22Rv1 (cell line): Measurements from ENCODE around the gene BLOC1S4.

Source experiments
- H3K27ac ChIP-seq: fragments of 450-650 bp; 2 replicates; pipeline ENCODE4 v1.5.1; 2017
- CTCF ChIP-seq: fragments of 450-650 bp; IDR thresholded peaks from 2 replicates; pipeline ENCODE4 v1.5.1; 2017; ENCODE audit warnings: mild to moderate bottlenecking
- ZFX ChIP-seq: fragments of 450-650 bp; IDR thresholded peaks from 2 replicates; pipeline ENCODE4 v1.6.1; 2017; ENCODE audit warnings: antibody characterized with exemption, borderline replicate concordance

BLOC1S4 gene

GRCh38 chr4:6702761-6703160, 13.2 kb upstream of the BLOC1S4 start:
- H3K27ac ChIP-seq: no peak overlapping the region
- TF ChIP-seq ZFX (no peak), CTCF (no peak)

GRCh38 chr4:6703786-6704185, 12.2 kb upstream of the BLOC1S4 start:
- TF ChIP-seq ZFX (no peak), CTCF (no peak)
- H3K27ac ChIP-seq: peak overlapping the region; percentile 70

DNA sequence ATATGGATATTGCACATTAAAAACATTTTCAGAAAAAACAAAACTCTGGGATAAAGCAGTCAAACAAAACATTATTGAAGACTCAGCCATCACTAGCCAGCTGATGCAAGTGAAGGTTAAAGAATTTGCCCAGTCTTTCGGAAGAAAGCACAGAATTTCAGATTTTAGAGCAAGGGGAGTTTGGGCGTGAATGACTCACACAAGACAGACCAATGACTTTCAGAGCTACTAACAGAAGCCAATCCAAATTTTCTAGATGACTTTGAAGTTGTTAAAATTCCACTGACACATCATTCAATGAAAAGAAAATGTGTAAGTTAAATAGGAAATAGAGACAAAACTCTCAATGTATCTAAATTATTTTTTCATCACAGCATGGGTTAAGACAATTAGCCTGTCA, 10.3 kb upstream of the BLOC1S4 start:
- TF ChIP-seq CTCF: no peak

DNA sequence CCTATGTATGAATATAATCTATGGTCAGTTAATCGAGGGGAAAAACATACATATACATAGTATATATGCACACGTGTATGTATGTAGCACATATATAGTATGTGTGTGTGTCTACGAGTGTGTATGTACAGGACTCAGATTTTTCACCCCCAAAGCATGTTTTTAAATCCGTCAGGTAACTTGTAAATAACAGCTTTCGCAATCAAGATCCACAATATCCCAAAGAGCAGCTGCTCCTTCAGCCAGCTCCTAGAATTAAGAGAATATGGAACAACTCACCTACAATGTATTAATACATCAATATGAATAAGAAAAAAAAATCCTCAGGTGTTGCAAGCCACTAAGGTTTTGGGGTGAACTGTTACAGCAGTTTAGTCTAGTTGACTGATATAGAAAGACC, 9.8 kb upstream of the BLOC1S4 start:
- TF ChIP-seq ZFX (no peak), CTCF (no peak)
- H3K27ac ChIP-seq: no peak overlapping the region

More for the DNA sequence above, 10.3 kb upstream of the BLOC1S4 start:
- H3K27ac ChIP-seq: peak overlapping the region; percentile 70

- TF ChIP-seq CTCF: 0 out of 2 replicates have a peak, but pooled peaks have one; percentile 7
- TF ChIP-seq ZFX: no peak
- H3K27ac ChIP-seq: peak within 1 kb of the TSS; percentile 85
These were observed 6.5 kb upstream of the BLOC1S4 start, which contains the start of gene MRFAP1L1 for GRCh38 chr4:6709230-6710114. Gene MRFAP1L1, minus strand, starts transcription at chr4:6709865. Its CDS starts 236 bp downstream, at chr4:6709629.

DNA sequence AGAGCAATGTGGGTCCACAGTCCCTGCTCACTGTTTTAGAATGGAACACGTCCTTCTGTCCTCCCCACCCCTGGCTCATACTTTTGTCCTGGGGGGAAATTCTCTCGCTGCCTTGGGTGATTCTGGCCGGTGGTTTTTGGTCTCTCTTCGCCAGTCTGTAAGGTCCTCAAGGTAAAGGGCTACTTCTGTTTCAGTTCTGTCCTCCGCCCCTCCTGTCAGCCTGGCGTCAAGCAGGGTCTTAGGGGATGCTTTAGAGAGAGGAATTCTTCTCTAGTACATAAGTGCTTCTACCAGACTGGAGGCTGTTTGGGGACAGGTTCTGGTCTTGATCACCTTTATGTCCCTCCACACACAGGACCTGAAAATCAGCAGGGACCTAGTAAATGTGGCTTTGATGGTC, 5.7 kb upstream of the BLOC1S4 start:
- H3K27ac ChIP-seq: peak overlapping the region; percentile 85
- TF ChIP-seq ZFX (no peak), CTCF (no peak)

DNA sequence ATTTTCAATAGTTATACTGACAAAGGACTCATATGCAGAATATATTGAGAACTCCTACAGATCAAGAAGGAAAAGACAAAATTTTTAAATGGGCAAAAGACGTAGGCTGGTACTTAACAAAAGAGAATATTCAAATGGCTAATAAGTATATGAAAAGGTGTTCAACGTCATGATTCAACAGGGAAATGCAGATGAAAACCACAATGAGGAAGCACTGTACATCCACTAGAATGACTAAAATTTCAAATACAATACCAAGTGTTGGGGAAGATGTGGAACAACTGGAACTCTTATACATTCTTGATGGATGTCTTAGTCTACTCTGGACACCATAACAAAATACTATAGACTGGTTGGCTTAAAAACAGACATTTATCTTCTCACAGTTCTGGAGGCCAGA, 5.0 kb upstream of the BLOC1S4 start:
- TF ChIP-seq CTCF (no peak), ZFX (no peak)
- no peak overlapping the region for H3K27ac ChIP-seq
